Fibroblast of lung (primary cell): ENCODE measurements around the gene HABP2. TPM values are rescaled to one million over a fixed set of nuclear protein-coding genes. Genes with fewer than 3 reads are reported as not detected.

ENCODE experiments used
- DNase-seq, 2 donors: peaks; one replicate each; pipeline versions ENCODE4 v3.0.0 to v3.0.0-alpha.2; 2010; ENCODE audit warnings: low read depth in 2 of 2
- H2AFZ ChIP-seq: 2 replicates; pipeline ENCODE4 v1.5.1; 2012; ENCODE audit warnings: low read length, control low read depth, inconsistent platforms
- H3K27ac ChIP-seq: 2 replicates; pipeline ENCODE4 v1.5.1; 2011; ENCODE audit warnings: low read length, control low read depth; ENCODE audit not compliant: insufficient read depth
- H3K27me3 ChIP-seq: 2 replicates; pipeline ENCODE4 v1.5.1; 2011; ENCODE audit warnings: mild to moderate bottlenecking, low read length; ENCODE audit not compliant: control insufficient read depth, insufficient read depth
- H3K36me3 ChIP-seq: 2 replicates; pipeline ENCODE4 v1.5.1; 2011; ENCODE audit warnings: low read length; ENCODE audit not compliant: control insufficient read depth, insufficient read depth
- H3K4me1 ChIP-seq: 2 replicates; pipeline ENCODE4 v1.5.1; 2011; ENCODE audit warnings: low read length; ENCODE audit not compliant: control insufficient read depth, insufficient read depth; ENCODE audit errors: extremely low read depth
- H3K4me2 ChIP-seq: 2 replicates; pipeline ENCODE4 v1.5.1; 2011; ENCODE audit warnings: low read length, control low read depth; ENCODE audit not compliant: insufficient read depth; ENCODE audit errors: extremely low read depth
- H3K4me3 ChIP-seq, 4 experiments: fragments of 200-600 bp in 1 of 4; sonication (generic) in 1 of 4; replicated peaks in 1 of 4; 2 replicates each; pipeline ENCODE4 v1.5.1; 2011 to 2016; ENCODE audit warnings: low read length in 4 of 4, low read depth in 3 of 4, mild to moderate bottlenecking in 3 of 4, control low read depth in 2 of 4, inconsistent platforms in 1 of 4, mixed read lengths in 1 of 4; ENCODE audit not compliant: insufficient read depth in 1 of 4; ENCODE audit errors: control extremely low read depth in 1 of 4
- H3K79me2 ChIP-seq: 2 replicates; pipeline ENCODE4 v1.5.1; 2012; ENCODE audit warnings: mild to moderate bottlenecking, low read length, inconsistent platforms; ENCODE audit not compliant: control insufficient read depth, insufficient read depth
- H3K9ac ChIP-seq: 2 replicates; pipeline ENCODE4 v1.5.1; 2011; ENCODE audit warnings: mild to moderate bottlenecking, low read length, control low read depth; ENCODE audit not compliant: insufficient read depth
- H3K9me3 ChIP-seq: 2 replicates; pipeline ENCODE4 v1.5.1; 2012; ENCODE audit warnings: low read depth, low read length; ENCODE audit not compliant: control insufficient read depth, insufficient read depth
- H4K20me1 ChIP-seq: 2 replicates; pipeline ENCODE4 v1.5.1; 2011; ENCODE audit warnings: low read length; ENCODE audit not compliant: control insufficient read depth, insufficient read depth; ENCODE audit errors: extremely low read depth
- CTCF ChIP-seq, 2 donors: IDR thresholded peaks in 1 of 2; conservative IDR thresholded peaks in 1 of 2; 1 replicate in 1 of 2; 2 replicates in 1 of 2; pipeline ENCODE4 v1.5.1; 2011 to 2012; ENCODE audit warnings: low read length in 2 of 2, control low read depth in 1 of 2, inconsistent platforms in 1 of 2, low read depth in 1 of 2, mild to moderate bottlenecking in 1 of 2
- EZH2 ChIP-seq: IDR thresholded peaks from 2 replicates; pipeline ENCODE4 v1.5.1; 2012; ENCODE audit warnings: low read length, control low read depth, mild to moderate bottlenecking; ENCODE audit errors: missing control alignments
- polyA plus RNA-seq, 2 donors: library from polyadenylated mRNA; depleted of rRNA in 1 of 2; stranded (reverse) in 1 of 2; unstranded in 1 of 2; fragments of >200 nt; gene quantifications; 2 replicates each; pipeline ENCODE4 v1.2.1, GENCODE V29; 2011 to 2012; ENCODE audit warnings: missing spikeins in 1 of 2
- total RNA-seq: library from RNA; depleted of rRNA; stranded (reverse); fragments of >200 nt; gene quantifications from 2 replicates; pipeline ENCODE4 v1.2.1, GENCODE V29; 2014

Gene HABP2
- total and polyA plus RNA-seq, 2 donors (not counting 1 experiment from before 2014, with no cell fraction given), result not detected

- no peaks in the 10 kb centered on the region for H3K27me3 ChIP-seq
- H2AFZ ChIP-seq, result no peak overlapping the region
- no peak overlapping the region for H3K27ac ChIP-seq
- no peak overlapping the region for H3K4me3 ChIP-seq
- TF ChIP-seq CTCF (conservative IDR thresholded peaks at IDR 0.05 in 1 of 2, IDR thresholded peaks at IDR 0.05 in 1 of 2; ENCODE audit: low read depth in 1 of 2, low read length in 2 of 2) (no peak), EZH2 (no peak)
- H4K20me1 ChIP-seq, result no peaks in the 10 kb centered on the region
- no peaks in the 10 kb centered on the region for H3K79me2 ChIP-seq
- DNase-seq, result no peak
- H3K9ac ChIP-seq, result no peak overlapping the region
- no peaks in the 10 kb centered on the region for H3K36me3 ChIP-seq
- H3K4me1 ChIP-seq, result no peaks in the 10 kb centered on the region
- H3K9me3 ChIP-seq, result no peaks in the 10 kb centered on the region
- H3K4me2 ChIP-seq, result no peak overlapping the region
These were observed 11.3 kb upstream of the HABP2 start for GRCh38 chr10:113541549-113541927.

GRCh38 chr10:113543107-113543955, 9.5 kb upstream of the HABP2 start:
- H3K27ac ChIP-seq, result no peak overlapping the region
- no peaks in the 10 kb centered on the region for H3K27me3 ChIP-seq
- no peaks in the 10 kb centered on the region for H3K4me1 ChIP-seq
- H3K79me2 ChIP-seq, result no peaks in the 10 kb centered on the region
- no peak overlapping the region for H3K4me3 ChIP-seq
- H2AFZ ChIP-seq, result no peak overlapping the region
- no peaks in the 10 kb centered on the region for H3K36me3 ChIP-seq
- H3K4me2 ChIP-seq, result no peak overlapping the region
- TF ChIP-seq EZH2 (no peak), CTCF (conservative IDR thresholded peaks at IDR 0.05 in 1 of 2, IDR thresholded peaks at IDR 0.05 in 1 of 2; ENCODE audit: low read depth in 1 of 2, low read length in 2 of 2) (no peak)
- no peak for DNase-seq
- no peaks in the 10 kb centered on the region for H3K9me3 ChIP-seq
- no peak overlapping the region for H3K9ac ChIP-seq
- no peaks in the 10 kb centered on the region for H4K20me1 ChIP-seq

GRCh38 chr10:113544392-113544791, 8.5 kb upstream of the HABP2 start:
- no peaks in the 10 kb centered on the region for H3K79me2 ChIP-seq
- H3K9me3 ChIP-seq, result no peaks in the 10 kb centered on the region
- no peak overlapping the region for H3K4me3 ChIP-seq
- no peaks in the 10 kb centered on the region for H3K27me3 ChIP-seq
- no peak overlapping the region for H2AFZ ChIP-seq
- H3K36me3 ChIP-seq, result no peaks in the 10 kb centered on the region
- H3K9ac ChIP-seq, result no peak overlapping the region
- no peaks in the 10 kb centered on the region for H3K4me1 ChIP-seq
- TF ChIP-seq EZH2, result no peak
- no peak for TF ChIP-seq CTCF (conservative IDR thresholded peaks at IDR 0.05 in 1 of 2, IDR thresholded peaks at IDR 0.05 in 1 of 2; ENCODE audit: low read depth in 1 of 2, low read length in 2 of 2)
- no peak overlapping the region for H3K4me2 ChIP-seq
- no peak overlapping the region for H3K27ac ChIP-seq
- DNase-seq, result no peak
- no peaks in the 10 kb centered on the region for H4K20me1 ChIP-seq
